Chondrocyte (in vitro differentiated cells): ENCODE measurements around the gene CFDP1. TPM values are rescaled to one million over a fixed set of nuclear protein-coding genes. Genes with fewer than 3 reads are reported as not detected.

Source experiments
- DNase-seq: peaks from one replicate; pipeline ENCODE4 v3.0.0; 2021; ENCODE audit warnings: mixed read lengths, low spot score
- H3K27ac Mint-ChIP-seq: one replicate; pipeline ENCODE4 v1.8.0; 2021; ENCODE audit warnings: mild to moderate bottlenecking, moderate library complexity, mixed read lengths; ENCODE audit not compliant: unreplicated experiment
- H3K27me3 Mint-ChIP-seq: 2 replicates; pipeline ENCODE4 v1.8.0; 2021; ENCODE audit warnings: low read depth, mixed read lengths
- H3K36me3 Mint-ChIP-seq: 2 replicates; pipeline ENCODE4 v1.8.0; 2021; ENCODE audit warnings: low read depth, mixed read lengths
- H3K4me1 Mint-ChIP-seq: 2 replicates; pipeline ENCODE4 v1.8.0; 2021; ENCODE audit warnings: low read depth, mild to moderate bottlenecking, mixed read lengths
- H3K4me3 Mint-ChIP-seq: one replicate; pipeline ENCODE4 v1.8.0; 2021; ENCODE audit warnings: mild to moderate bottlenecking, moderate library complexity, mixed read lengths; ENCODE audit not compliant: unreplicated experiment
- H3K9me3 Mint-ChIP-seq: 2 replicates; pipeline ENCODE4 v1.8.0; 2021; ENCODE audit warnings: low read depth, mixed read lengths
- CTCF ChIP-seq: fragments of 200-600 bp; sonication (generic); IDR thresholded peaks from 2 replicates; pipeline ENCODE4 v1.5.0; 2021; ENCODE audit warnings: antibody characterized with exemption, mild to moderate bottlenecking, moderate library complexity
- total RNA-seq: library from RNA; stranded (reverse); gene quantifications from 3 replicates; pipeline ENCODE4 v1.2.1, GENCODE V29; 2021

Gene CFDP1
- total RNA-seq, 1 donor from 2014 or later = 45.3 TPM

GRCh38 chr16:75320435-75320834 is 112.9 kb downstream of the CFDP1 start:
- DNase-seq = no peak
- peak overlapping the region; percentile 95 for H3K27ac Mint-ChIP-seq
- H3K4me3 Mint-ChIP-seq = peak overlapping the region; percentile 56
- peak; percentile 9 for TF ChIP-seq CTCF
- peaks cover 65% of the 10 kb centered on the region for H3K4me1 Mint-ChIP-seq
- no peaks in the 10 kb centered on the region for H3K9me3 Mint-ChIP-seq
- H3K27me3 Mint-ChIP-seq = no peaks in the 10 kb centered on the region
- peaks cover 7% of the 10 kb centered on the region for H3K36me3 Mint-ChIP-seq

GRCh38 chr16:75319513-75320411 is 113.5 kb downstream of the CFDP1 start:
- DNase-seq = no peak
- Mint-ChIP-seq H3K9me3 (no peaks in the 10 kb centered on the region), H3K4me3 (peak overlapping the region; percentile 56), H3K4me1 (peaks cover 59% of the 10 kb centered on the region), H3K27me3 (no peaks in the 10 kb centered on the region), H3K27ac (peak overlapping the region; percentile 95), H3K36me3 (peaks cover 7% of the 10 kb centered on the region)
- no peak for TF ChIP-seq CTCF

- H3K9me3 Mint-ChIP-seq = no peaks in the 10 kb centered on the region
- peaks cover 52% of the 10 kb centered on the region for H3K4me1 Mint-ChIP-seq
- H3K27ac Mint-ChIP-seq = peak overlapping the region; percentile 41
- no peak overlapping the region for H3K4me3 Mint-ChIP-seq
- no peaks in the 10 kb centered on the region for H3K27me3 Mint-ChIP-seq
- no peak for TF ChIP-seq CTCF
- no peak for DNase-seq
- peaks cover 7% of the 10 kb centered on the region for H3K36me3 Mint-ChIP-seq
Measured at GRCh38 chr16:75318737-75319136, 114.6 kb downstream of the CFDP1 start.

DNA sequence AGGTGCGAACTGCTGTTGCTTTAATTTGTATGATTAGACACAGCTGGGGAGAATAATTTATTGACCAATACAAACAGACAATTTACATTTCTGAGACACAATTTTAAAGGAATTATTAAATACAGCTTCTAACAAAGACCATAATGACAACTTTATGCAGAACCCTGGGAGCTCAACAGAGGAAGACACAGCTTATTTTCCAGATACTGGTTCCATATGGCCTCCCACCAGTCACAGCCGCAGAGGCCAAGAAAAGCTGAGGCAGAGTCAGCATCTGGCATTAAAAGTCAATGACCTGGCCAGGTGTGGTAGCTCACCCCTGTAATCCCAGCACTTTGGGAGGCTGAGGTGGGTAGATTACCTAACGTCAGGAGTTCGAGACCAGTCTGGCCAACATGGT is 115.8 kb downstream of the CFDP1 start:
- Mint-ChIP-seq H3K36me3 (peaks cover 7% of the 10 kb centered on the region), H3K9me3 (no peaks in the 10 kb centered on the region), H3K27me3 (no peaks in the 10 kb centered on the region), H3K4me3 (no peak overlapping the region), H3K27ac (no peak overlapping the region), H3K4me1 (peaks cover 44% of the 10 kb centered on the region)
- TF ChIP-seq CTCF = no peak
- no peak for DNase-seq

- TF ChIP-seq CTCF = no peak
- Mint-ChIP-seq H3K36me3 (peaks cover 7% of the 10 kb centered on the region), H3K4me1 (peaks cover 45% of the 10 kb centered on the region), H3K4me3 (no peak overlapping the region), H3K9me3 (no peaks in the 10 kb centered on the region), H3K27me3 (no peaks in the 10 kb centered on the region), H3K27ac (no peak overlapping the region)
- no peak for DNase-seq
Measured at GRCh38 chr16:75317101-75317522, 116.2 kb downstream of the CFDP1 start.
